ENCODE measurements around the gene LPAR1. TPM values are rescaled to one million over a fixed set of nuclear protein-coding genes. Genes with fewer than 3 reads are reported as not detected.

LPAR1 gene
- total and polyA plus RNA-seq, 10 of the 15 experiments (the other 5 are each of a cell fraction or from before 2014, with no cell fraction given), result 3.3 to 12.9 (median 8.4) TPM

DNA sequence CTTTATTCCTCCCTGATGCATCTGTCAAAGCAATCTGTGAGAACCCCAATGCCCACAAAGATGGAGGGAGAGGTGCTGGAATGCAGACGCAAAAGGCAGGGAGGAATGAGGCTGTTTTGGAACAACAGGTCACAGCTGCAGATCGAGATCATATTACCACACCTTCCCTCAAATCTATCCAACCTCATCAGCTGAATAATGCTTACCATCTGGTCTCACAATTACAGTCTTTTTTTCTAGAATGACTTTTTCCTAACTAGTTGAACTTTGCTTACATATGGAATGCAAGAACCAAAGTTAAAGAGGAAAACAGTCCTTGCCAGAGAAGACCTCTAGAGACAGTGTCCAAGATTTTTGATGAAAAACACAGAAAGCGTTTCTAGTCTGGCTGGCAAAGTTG, 158.1 kb downstream of the LPAR1 start:
- no peaks in the 10 kb centered on the region; the same call in 2 of the 3 replicates for H3K9me3 ChIP-seq (replicated peaks; ENCODE audit: control insufficient read depth, insufficient read depth, low read length)
- CTCF ChIA-PET, result interaction anchor here (1.1 kb wide), 1 partner anchor 155 kb away, joined by 3 read pairs; no protein-coding TSS in a partner anchor
- 33% methylated on average over 3 of the region's 3 CpGs for whole genome bisulfite sequencing (ENCODE audit: insufficient coverage, insufficient replicate concordance, low lambda C conversion rate, missing lambda C conversion rate)
- no peak overlapping the region for H3K4me3 ChIP-seq
- RAD21 ChIA-PET (ENCODE audit: unreplicated experiment), result interaction anchor here (0.9 kb wide), 1 partner anchor 156 kb away, joined by 3 read pairs; no protein-coding TSS in a partner anchor
- DNase-seq (ENCODE audit: low read depth, low spot score) (no peak), FAIRE-seq (no peak), ATAC-seq (no peak)
- no peaks in the 10 kb centered on the region for H3K36me3 ChIP-seq (ENCODE audit: control insufficient read depth in 2 of 2, insufficient read depth in 2 of 2, low read length in 1 of 2)
- no peak overlapping the region for H3K27ac ChIP-seq (ENCODE audit: control insufficient read depth, insufficient read depth)
- BruUV-seq (replicated peaks), result no TSS peak
- SMC1A ChIA-PET (ENCODE audit: uncharacterized antibody, unreplicated experiment), result interaction anchor here (1.0 to 2.6 kb wide), 7 partner anchors 9 to 411 kb away, joined by 3 to 12 read pairs (median 3); no protein-coding TSS in a partner anchor
- in situ Hi-C loops (cut with MboI) (no loop called here), intact Hi-C loops (cut with micrococcal nuclease; ENCODE audit: unreplicated experiment) (loop anchor here (10.0 kb wide), 1 partner anchor 265 kb away; no protein-coding TSS in a partner anchor)
- H2AFZ ChIP-seq (ENCODE audit: control insufficient read depth, low read depth, low read length), result no peak overlapping the region
- no peak overlapping the region for H3K4me2 ChIP-seq (ENCODE audit: control insufficient read depth, insufficient read depth)
- no peaks in the 10 kb centered on the region for H3K79me2 ChIP-seq (ENCODE audit: control insufficient read depth, insufficient read depth, low read length)
- peaks cover 2% of the 10 kb centered on the region; the same call in 1 of the 2 replicates for H3K4me1 ChIP-seq (ENCODE audit: control insufficient read depth, insufficient read depth, low read length)
- POLR2A ChIA-PET, result interaction anchor here (1.5 kb wide), 1 partner anchor 8 kb away, joined by 5 read pairs; no protein-coding TSS in a partner anchor
- H4K20me1 ChIP-seq (ENCODE audit: control insufficient read depth, insufficient read depth), result no peaks in the 10 kb centered on the region
- TF ChIP-seq, protein P1, sequence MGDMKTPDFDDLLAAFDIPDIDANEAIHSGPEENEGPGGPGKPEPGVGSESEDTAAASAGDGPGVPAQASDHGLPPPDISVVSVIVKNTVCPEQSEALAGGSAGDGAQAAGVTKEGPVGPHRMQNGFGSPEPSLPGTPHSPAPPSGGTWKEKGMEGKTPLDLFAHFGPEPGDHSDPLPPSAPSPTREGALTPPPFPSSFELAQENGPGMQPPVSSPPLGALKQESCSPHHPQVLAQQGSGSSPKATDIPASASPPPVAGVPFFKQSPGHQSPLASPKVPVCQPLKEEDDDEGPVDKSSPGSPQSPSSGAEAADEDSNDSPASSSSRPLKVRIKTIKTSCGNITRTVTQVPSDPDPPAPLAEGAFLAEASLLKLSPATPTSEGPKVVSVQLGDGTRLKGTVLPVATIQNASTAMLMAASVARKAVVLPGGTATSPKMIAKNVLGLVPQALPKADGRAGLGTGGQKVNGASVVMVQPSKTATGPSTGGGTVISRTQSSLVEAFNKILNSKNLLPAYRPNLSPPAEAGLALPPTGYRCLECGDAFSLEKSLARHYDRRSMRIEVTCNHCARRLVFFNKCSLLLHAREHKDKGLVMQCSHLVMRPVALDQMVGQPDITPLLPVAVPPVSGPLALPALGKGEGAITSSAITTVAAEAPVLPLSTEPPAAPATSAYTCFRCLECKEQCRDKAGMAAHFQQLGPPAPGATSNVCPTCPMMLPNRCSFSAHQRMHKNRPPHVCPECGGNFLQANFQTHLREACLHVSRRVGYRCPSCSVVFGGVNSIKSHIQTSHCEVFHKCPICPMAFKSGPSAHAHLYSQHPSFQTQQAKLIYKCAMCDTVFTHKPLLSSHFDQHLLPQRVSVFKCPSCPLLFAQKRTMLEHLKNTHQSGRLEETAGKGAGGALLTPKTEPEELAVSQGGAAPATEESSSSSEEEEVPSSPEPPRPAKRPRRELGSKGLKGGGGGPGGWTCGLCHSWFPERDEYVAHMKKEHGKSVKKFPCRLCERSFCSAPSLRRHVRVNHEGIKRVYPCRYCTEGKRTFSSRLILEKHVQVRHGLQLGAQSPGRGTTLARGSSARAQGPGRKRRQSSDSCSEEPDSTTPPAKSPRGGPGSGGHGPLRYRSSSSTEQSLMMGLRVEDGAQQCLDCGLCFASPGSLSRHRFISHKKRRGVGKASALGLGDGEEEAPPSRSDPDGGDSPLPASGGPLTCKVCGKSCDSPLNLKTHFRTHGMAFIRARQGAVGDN (IDR thresholded peaks at IDR 0.05), result no peak
- no peak for TF ChIP-seq MTA3 (IDR thresholded peaks at IDR 0.05; ENCODE audit: borderline replicate concordance, low read length)
- TF ChIP-seq NRF1 (conservative IDR thresholded peaks at IDR 0.05; ENCODE audit: low read depth, low read length), result no peak
- TF ChIP-seq ESRRA (IDR thresholded peaks at IDR 0.05; ENCODE audit: low read length), result no peak
- no peak for TF ChIP-seq POLR2AphosphoS5 (IDR thresholded peaks at IDR 0.05; ENCODE audit: low read length)
- no peak for TF ChIP-seq DPF2 (IDR thresholded peaks at IDR 0.05)
- no peak for TF ChIP-seq IRF4 (IDR thresholded peaks at IDR 0.05; ENCODE audit: low read depth, low read length)
- no peak for TF ChIP-seq BMI1 (IDR thresholded peaks at IDR 0.05; ENCODE audit: borderline replicate concordance)
- no peak for TF ChIP-seq SUPT20H (IDR thresholded peaks at IDR 0.05; ENCODE audit: borderline replicate concordance, control insufficient read depth, low read depth, low read length)
- no peaks in the 10 kb centered on the region for H3K27me3 ChIP-seq (replicated peaks in 1 of 2; ENCODE audit: control insufficient read depth in 2 of 2, insufficient read depth in 2 of 2, low read length in 1 of 2)
- H3K9ac ChIP-seq (ENCODE audit: control insufficient read depth, insufficient read depth, low read length), result no peak overlapping the region

Data from GM12878 (cell line).